Measurements from ENCODE around the gene STRBP. TPM values are rescaled to one million over a fixed set of nuclear protein-coding genes. Genes with fewer than 3 reads are reported as not detected.
A peak's percentile ranks its signal among the peaks of the same experiment; 100 is the strongest.
"Not testable (repeated sequence)": the region's sequence is repeated elsewhere in the genome, so short reads cannot be mapped to it uniquely, and the experiment has no call there.

The STRBP gene
- total RNA-seq, 2 experiments from 2014 or later = 20.4 to 22.6 TPM

DNA sequence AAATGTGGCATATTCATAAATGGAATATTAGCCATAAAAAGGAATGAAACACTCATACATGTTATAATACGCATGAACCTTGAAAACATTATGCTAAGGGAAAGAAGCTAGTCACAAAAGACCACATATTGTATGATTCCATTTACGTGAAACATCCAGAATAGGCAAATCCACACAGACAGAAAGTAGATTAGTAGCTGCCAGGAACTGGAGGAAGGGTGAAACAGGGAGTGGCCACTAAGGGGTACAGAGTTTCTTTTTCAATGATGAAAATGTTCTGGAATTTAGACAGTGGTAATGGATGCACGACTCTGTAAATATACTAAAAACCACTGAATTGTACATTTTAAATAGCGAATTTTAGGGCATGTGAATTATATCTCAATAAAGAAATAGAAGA, 39.4 kb downstream of the STRBP start:
- POLR2A ChIA-PET = no interaction called here
- CTCF ChIA-PET = no interaction called here
- peaks cover 22% of the 10 kb centered on the region for H3K4me1 Mint-ChIP-seq
- no peaks in the 10 kb centered on the region for H3K36me3 Mint-ChIP-seq (ENCODE audit: low read depth)
- no peak overlapping the region for H3K27ac Mint-ChIP-seq
- no peak for DNase-seq
- no peaks in the 10 kb centered on the region for H3K27me3 Mint-ChIP-seq
- H3K9me3 Mint-ChIP-seq = no peaks in the 10 kb centered on the region
- H3K4me3 Mint-ChIP-seq = no peak overlapping the region

DNA sequence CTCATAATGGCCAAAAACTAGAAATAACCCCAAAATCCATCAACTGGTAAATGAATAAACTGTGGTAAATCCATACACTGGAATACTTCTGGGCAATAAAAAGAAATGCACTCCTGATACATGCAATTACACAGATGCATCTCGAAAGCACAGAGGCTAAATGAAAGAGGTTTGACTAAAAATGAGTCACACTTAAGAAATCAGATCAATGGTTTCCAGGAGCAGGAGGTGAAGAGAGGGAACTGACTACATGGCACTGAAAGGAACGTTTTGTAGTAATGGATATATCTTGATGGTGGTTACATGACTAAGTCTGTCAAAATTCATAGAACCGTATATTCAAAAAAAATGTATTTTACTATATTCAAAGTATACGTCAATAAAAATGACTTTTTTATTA, 42.4 kb downstream of the STRBP start:
- Mint-ChIP-seq H3K27me3 (no peaks in the 10 kb centered on the region), H3K4me3 (no peak overlapping the region), H3K4me1 (peaks cover 22% of the 10 kb centered on the region), H3K9me3 (no peaks in the 10 kb centered on the region), H3K36me3 (ENCODE audit: low read depth) (no peaks in the 10 kb centered on the region), H3K27ac (no peak overlapping the region)
- no peak for DNase-seq
- ChIA-PET CTCF (interaction anchor here (1.1 to 1.3 kb wide), 3 partner anchors 123 to 143 kb away, joined by 3 to 5 read pairs (median 4); no protein-coding TSS in a partner anchor), POLR2A (interaction anchor here (0.7 to 0.9 kb wide), 2 partner anchors 10 to 43 kb away, joined by 3 read pairs; no protein-coding TSS in a partner anchor)

DNA sequence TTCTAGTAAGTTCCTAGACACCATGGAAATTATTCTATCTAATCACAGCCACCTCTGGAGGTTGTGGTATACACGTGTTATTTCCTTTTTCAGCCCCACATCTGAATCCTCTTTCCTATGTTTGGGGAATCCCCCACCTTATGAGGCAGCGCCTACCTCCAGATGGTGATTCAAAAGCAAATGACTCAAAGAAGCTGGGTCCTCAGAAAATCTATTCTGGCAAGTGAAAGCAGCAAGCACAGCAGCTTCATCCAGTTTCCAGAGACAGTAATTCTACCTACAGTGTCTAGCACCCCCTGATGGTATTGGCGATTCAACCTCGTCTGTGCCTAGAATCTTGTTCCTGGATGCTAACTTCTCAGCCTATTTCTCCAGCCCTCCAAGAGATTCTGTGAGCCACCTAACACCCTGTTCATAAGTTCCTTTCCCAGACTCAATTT, 43.0 kb downstream of the STRBP start:
- POLR2A ChIA-PET = interaction anchor here (0.7 to 1.1 kb wide), 3 partner anchors 9 to 44 kb away, joined by 3 read pairs; no protein-coding TSS in a partner anchor
- CTCF ChIA-PET = interaction anchor here (0.6 to 1.3 kb wide), 9 partner anchors 11 to 343 kb away, joined by 3 to 5 read pairs (median 3); no protein-coding TSS in a partner anchor
- Mint-ChIP-seq H3K27me3 (no peaks in the 10 kb centered on the region), H3K9me3 (no peaks in the 10 kb centered on the region), H3K36me3 (ENCODE audit: low read depth) (no peaks in the 10 kb centered on the region), H3K4me3 (no peak overlapping the region), H3K4me1 (peaks cover 22% of the 10 kb centered on the region), H3K27ac (no peak overlapping the region)
- DNase-seq = peak; percentile 58

DNA sequence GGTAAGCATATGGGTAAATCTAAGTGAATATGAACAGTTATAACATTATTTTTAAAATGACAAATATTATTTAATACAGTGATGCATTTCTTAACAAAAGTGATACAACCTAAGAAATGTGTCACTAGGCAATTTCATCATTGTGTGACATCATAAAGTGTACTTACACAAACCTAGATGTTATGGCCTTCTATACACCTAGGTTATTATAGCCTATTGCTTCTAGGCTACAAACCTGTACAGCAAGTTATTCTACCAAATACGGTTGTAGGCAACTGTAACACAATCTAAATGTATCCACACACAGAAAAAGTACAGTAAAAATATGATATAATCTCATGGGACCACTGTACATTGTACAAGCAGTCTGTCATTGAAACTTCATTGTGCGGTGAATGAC, 48.3 kb downstream of the STRBP start:
- H3K27ac Mint-ChIP-seq = no peak overlapping the region
- POLR2A ChIA-PET = no interaction called here
- CTCF ChIA-PET = no interaction called here
- H3K27me3 Mint-ChIP-seq = no peaks in the 10 kb centered on the region
- peaks cover 12% of the 10 kb centered on the region for H3K4me1 Mint-ChIP-seq
- no peaks in the 10 kb centered on the region for H3K9me3 Mint-ChIP-seq
- no peaks in the 10 kb centered on the region for H3K36me3 Mint-ChIP-seq (ENCODE audit: low read depth)
- H3K4me3 Mint-ChIP-seq = no peak overlapping the region
- DNase-seq = no peak

DNA sequence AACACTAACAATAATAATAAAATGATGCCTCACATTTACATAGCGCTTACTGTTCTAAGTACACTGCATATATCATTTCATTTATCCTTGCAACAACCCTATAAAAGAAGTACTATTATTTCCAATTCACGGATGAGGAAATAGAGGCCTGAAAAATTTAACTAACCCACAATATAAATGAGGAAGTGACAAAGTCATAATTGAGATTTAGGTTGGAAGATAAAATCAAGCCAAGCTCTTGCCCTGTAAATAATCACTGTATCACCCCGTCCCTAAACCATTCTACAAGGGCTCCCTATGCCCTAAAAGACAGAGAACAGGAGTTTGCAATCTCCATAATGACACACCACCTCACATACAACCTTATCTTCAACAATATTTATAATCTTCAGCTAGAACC, 49.6 kb downstream of the STRBP start:
- CTCF ChIA-PET = no interaction called here
- no peaks in the 10 kb centered on the region for H3K9me3 Mint-ChIP-seq
- H3K27ac Mint-ChIP-seq = no peak overlapping the region
- no peak overlapping the region for H3K4me3 Mint-ChIP-seq
- POLR2A ChIA-PET = no interaction called here
- DNase-seq = no peak
- H3K36me3 Mint-ChIP-seq (ENCODE audit: low read depth) = no peaks in the 10 kb centered on the region
- peaks cover 6% of the 10 kb centered on the region for H3K4me1 Mint-ChIP-seq
- no peaks in the 10 kb centered on the region for H3K27me3 Mint-ChIP-seq

DNA sequence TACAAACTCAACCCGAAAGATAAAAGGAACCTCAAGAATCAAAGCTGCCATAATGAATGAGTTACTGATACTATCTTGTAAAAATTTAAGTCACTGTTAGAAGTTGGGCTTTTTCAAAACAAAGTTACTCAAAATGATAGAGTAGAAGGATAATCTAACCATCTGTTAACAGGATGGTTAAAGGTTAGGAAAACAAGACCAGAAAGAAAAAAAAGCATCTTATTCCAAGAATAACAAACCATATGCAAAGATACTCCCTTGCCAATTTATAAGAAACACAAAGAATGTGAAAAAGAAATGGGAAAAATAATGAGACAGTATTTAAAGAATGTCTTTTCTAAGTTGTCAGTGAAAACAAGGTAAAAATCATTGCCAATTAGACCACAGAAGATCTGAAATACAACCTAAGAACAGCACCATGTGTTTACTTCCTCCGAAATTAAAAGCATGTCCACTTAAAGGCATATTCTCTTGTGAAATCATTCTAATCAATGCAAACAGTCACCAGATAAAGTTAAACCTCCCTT, 51.2 kb downstream of the STRBP start:
- no peaks in the 10 kb centered on the region for H3K9me3 Mint-ChIP-seq
- DNase-seq = no peak
- no peak overlapping the region for H3K4me3 Mint-ChIP-seq
- peaks cover 6% of the 10 kb centered on the region for H3K4me1 Mint-ChIP-seq
- no peak overlapping the region for H3K27ac Mint-ChIP-seq
- ChIA-PET CTCF (no interaction called here), POLR2A (no interaction called here)
- H3K36me3 Mint-ChIP-seq (ENCODE audit: low read depth) = no peaks in the 10 kb centered on the region
- no peaks in the 10 kb centered on the region for H3K27me3 Mint-ChIP-seq

DNA sequence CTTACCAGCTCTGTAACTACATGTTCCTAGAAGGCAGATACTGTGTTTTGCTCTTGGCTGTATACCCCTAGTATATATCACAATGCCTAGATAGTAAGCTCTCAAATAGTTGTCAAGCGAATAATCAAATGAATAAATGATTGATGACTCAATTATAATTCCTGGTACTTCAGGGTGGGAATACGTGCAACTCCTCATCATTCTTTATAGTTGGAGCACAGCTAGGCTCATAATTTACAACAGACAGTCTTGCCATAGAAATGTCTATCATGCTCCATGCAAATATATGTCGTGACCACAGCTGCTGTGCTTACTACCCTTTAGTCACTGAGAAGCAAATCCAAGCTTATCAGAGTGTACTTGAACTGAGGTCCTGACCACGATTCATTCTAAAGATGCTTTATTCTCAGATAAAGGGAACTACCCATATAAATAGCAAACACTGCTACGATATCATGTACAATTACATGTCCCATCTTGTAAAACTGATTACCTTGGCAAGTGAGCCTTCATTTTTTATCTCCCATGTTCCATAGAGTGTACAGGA, 52.1 kb downstream of the STRBP start:
- CTCF ChIA-PET = interaction anchor here (0.8 kb wide), 1 partner anchor 11 kb away, joined by 3 read pairs; no protein-coding TSS in a partner anchor

DNA sequence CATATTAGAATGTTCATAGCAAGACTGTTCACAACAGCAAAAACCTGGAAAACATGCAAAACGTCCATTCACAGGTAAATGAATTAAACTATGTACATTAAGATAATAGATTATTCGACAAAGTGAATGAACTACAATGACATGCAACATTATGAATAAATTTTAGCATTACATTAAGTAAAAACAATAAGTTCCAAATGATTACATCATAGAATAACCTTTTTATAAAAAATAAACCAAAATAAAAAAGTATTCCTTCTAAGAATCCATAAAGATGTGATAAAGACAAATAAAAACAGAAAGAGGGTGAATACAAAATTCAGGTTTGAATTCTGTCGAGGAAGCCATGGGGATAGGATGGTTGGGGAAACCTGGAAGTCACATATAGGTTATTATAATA, 57.3 kb downstream of the STRBP start:
- DNase-seq = no peak
- no peaks in the 10 kb centered on the region for H3K4me1 Mint-ChIP-seq
- no peaks in the 10 kb centered on the region for H3K27me3 Mint-ChIP-seq
- no peaks in the 10 kb centered on the region for H3K9me3 Mint-ChIP-seq
- no peaks in the 10 kb centered on the region for H3K36me3 Mint-ChIP-seq (ENCODE audit: low read depth)
- POLR2A ChIA-PET = no interaction called here
- H3K27ac Mint-ChIP-seq = no peak overlapping the region
- H3K4me3 Mint-ChIP-seq = no peak overlapping the region
- CTCF ChIA-PET = no interaction called here

More for the DNA sequence above, 52.1 kb downstream of the STRBP start:
- no peak for DNase-seq
- Mint-ChIP-seq H3K36me3 (ENCODE audit: low read depth) (no peaks in the 10 kb centered on the region), H3K27me3 (no peaks in the 10 kb centered on the region), H3K4me1 (peaks cover 6% of the 10 kb centered on the region), H3K27ac (no peak overlapping the region), H3K9me3 (no peaks in the 10 kb centered on the region), H3K4me3 (no peak overlapping the region)
- POLR2A ChIA-PET = interaction anchor here (0.7 kb wide), 1 partner anchor 9 kb away, joined by 3 read pairs; no protein-coding TSS in a partner anchor

DNA sequence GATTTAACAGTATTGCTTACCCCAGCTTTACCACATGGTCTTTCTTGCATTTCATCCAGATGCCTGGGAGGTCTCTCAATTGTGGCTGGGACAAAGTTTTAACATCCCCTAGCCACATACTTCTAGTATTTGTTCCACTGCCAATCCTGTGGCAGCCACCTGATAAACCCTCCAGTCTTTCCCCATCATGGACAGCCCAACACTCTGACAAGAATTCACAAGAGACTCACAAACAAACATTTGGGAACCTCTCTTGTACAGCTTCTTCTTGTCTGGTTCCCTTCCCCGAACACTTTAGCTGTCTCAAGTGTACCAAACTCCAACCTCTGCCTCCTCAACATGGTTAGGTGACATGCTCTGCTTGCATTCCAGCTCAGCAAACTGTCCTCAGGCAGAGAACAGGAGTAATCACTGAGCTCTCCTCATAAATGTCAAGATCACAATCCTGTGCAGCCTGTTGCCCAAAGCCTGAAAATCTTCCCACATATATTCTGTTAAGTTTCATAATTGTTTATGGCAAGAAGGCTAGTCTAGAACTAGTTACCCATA, 59.7 kb downstream of the STRBP start:
- no peaks in the 10 kb centered on the region for H3K27me3 Mint-ChIP-seq
- H3K4me1 Mint-ChIP-seq = no peaks in the 10 kb centered on the region
- H3K9me3 Mint-ChIP-seq = no peaks in the 10 kb centered on the region
- no peaks in the 10 kb centered on the region for H3K36me3 Mint-ChIP-seq (ENCODE audit: low read depth)
- no peak overlapping the region for H3K27ac Mint-ChIP-seq
- ChIA-PET CTCF (no interaction called here), POLR2A (no interaction called here)
- DNase-seq = no peak
- H3K4me3 Mint-ChIP-seq = no peak overlapping the region

DNA sequence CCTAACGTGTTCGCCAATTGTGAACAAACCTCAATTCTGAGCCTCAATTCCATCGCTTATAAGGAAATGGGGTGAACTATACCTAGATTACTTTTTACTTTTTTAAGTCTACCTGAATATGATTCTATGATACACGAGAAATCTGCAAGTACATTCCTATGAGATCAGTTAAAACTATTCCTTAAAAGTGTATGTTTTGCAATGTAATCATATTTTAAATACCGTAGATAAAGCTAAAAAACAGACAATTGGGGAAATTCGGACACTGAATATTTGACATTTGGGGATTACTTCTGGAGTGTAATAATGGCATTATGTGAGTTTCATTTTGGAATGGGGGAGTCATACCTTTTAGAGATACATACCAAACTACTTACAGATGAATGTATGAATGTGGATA, 62.3 kb downstream of the STRBP start:
- Mint-ChIP-seq H3K27ac (no peak overlapping the region), H3K27me3 (no peaks in the 10 kb centered on the region), H3K4me1 (no peaks in the 10 kb centered on the region), H3K4me3 (no peak overlapping the region), H3K36me3 (ENCODE audit: low read depth) (no peaks in the 10 kb centered on the region), H3K9me3 (peaks cover 4% of the 10 kb centered on the region)
- ChIA-PET CTCF (interaction anchor here (1.0 kb wide), 1 partner anchor 19 kb away, joined by 3 read pairs; no protein-coding TSS in a partner anchor), POLR2A (interaction anchor here (0.6 kb wide), 1 partner anchor 1864 kb away, joined by 3 read pairs; no protein-coding TSS in a partner anchor)
- no peak for DNase-seq

DNA sequence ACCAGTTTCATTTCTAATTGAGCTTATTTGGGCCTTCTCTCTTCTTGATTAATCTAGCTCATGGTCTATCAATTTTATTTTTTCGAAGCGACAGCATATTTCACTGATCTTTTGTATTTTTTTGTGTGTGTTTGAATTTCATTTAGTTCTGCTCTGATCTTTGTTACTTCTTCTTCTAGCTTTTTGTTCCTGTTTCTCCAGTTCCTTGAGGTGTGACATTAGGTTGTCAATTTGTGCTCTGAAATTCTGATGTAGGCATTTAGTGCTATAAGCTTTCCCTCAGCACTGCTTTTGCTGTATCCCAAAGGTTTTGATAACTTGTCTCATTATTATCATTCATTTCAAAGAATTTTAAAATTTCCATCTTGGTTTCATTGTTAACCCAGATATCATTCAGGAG, 67.3 kb downstream of the STRBP start:
- H3K27me3 Mint-ChIP-seq = no peaks in the 10 kb centered on the region
- no peak for DNase-seq
- ChIA-PET POLR2A (no interaction called here), CTCF (no interaction called here)
- H3K36me3 Mint-ChIP-seq (ENCODE audit: low read depth) = no peaks in the 10 kb centered on the region
- no peak overlapping the region for H3K27ac Mint-ChIP-seq
- H3K9me3 Mint-ChIP-seq = peaks cover 6% of the 10 kb centered on the region
- H3K4me1 Mint-ChIP-seq = no peaks in the 10 kb centered on the region
- H3K4me3 Mint-ChIP-seq = no peak overlapping the region

DNA sequence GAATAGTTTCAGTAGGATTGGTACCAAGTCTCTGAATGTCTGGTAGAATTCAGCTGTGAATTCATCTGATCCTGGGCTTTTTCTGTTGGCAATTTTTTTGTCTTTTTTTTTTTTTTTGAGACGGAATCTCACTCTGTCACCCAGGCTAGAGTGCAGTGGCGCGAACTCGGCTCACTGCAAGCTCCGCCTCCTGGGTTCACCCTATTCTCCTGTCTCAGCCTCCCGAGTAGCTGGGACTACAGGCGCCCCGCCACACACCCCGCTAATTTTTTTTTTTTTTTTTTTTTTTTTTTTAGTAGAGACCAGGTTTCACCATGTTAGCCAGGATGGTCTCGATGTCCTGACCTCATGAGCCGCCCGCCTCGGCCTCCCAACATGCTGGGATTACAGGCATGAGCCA, 67.9 kb downstream of the STRBP start:
- H3K4me3 Mint-ChIP-seq; H3K4me1 Mint-ChIP-seq; H3K27ac Mint-ChIP-seq; DNase-seq; POLR2A ChIA-PET; H3K9me3 Mint-ChIP-seq; CTCF ChIA-PET; H3K36me3 Mint-ChIP-seq (ENCODE audit: low read depth); H3K27me3 Mint-ChIP-seq: not testable (repeated sequence)

DNA sequence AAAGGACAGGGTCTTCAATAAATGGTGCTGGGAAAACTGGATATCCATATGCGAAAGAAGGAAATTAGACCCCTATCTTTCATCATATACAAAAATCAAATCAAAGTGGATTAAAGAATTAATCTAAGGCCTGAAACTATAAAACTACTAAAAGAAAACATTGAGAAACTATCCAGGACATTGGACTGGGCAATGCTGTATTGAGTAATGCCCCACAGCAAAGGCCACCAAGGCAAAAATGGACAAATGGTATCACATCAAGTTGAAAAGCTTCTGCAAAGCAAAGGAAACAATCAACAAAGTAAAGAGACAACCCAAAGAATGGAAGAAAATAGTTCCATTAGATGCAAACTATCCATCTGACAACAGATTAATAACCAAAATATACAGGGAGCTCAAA, 72.3 kb downstream of the STRBP start:
- H3K27ac Mint-ChIP-seq = no peak overlapping the region

DNA sequence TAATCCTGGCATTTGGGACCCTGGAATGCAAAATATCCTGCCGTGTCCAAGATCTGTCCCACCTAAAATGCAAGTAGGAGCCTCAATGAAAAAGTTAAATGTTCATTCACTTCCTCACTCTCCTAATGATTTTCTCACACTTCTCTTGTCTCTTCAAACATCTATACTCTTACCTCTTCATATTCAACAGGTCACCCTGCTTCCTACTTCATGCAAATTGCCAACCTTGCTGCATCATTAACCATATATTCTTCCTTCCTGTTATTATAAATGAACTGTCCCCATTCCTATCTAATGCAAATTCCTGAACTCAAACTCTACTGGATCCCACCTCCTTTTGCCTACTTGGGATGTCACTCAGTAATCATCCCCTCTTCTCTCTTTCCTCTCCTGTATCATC, 74.4 kb downstream of the STRBP start:
- ChIA-PET POLR2A (no interaction called here), CTCF (no interaction called here)
- no peaks in the 10 kb centered on the region for H3K9me3 Mint-ChIP-seq

More for the DNA sequence above, 72.3 kb downstream of the STRBP start:
- Mint-ChIP-seq H3K4me1 (no peaks in the 10 kb centered on the region), H3K36me3 (ENCODE audit: low read depth) (no peaks in the 10 kb centered on the region), H3K9me3 (peaks cover 3% of the 10 kb centered on the region), H3K4me3 (no peak overlapping the region), H3K27me3 (no peaks in the 10 kb centered on the region)
- no peak for DNase-seq
- ChIA-PET POLR2A (no interaction called here), CTCF (no interaction called here)

More for the DNA sequence above, 74.4 kb downstream of the STRBP start:
- H3K4me1 Mint-ChIP-seq = no peaks in the 10 kb centered on the region
- no peak overlapping the region for H3K4me3 Mint-ChIP-seq
- no peak overlapping the region for H3K27ac Mint-ChIP-seq
- no peaks in the 10 kb centered on the region for H3K36me3 Mint-ChIP-seq (ENCODE audit: low read depth)
- no peak for DNase-seq
- no peaks in the 10 kb centered on the region for H3K27me3 Mint-ChIP-seq

Measured in activated CD4-positive, alpha-beta memory T cell treated with anti-CD3 and anti-CD28 coated beads, Interleukin-2, amount 10 ng/mL, durations not matched to agents 7 days and 5 days (primary cell).